ENCODE measurements around the gene TTC1. TPM values are rescaled to one million over a fixed set of nuclear protein-coding genes. Genes with fewer than 3 reads are reported as not detected.

The TTC1 gene
- total and polyA plus RNA-seq, 2 of the 8 experiments (the other 6 are each of a cell fraction or from before 2014, with no cell fraction given) = 25.1 to 63.9 TPM

GRCh38 chr5:159962214-159962613 is 46.7 kb upstream of the TTC1 start (continued):
- no peak for TF ChIP-seq E2F6 (IDR thresholded peaks at IDR 0.05)

Measured in H1 (cell line).